ENCODE results near the gene TTLL9.

Gene TTLL9

DNA sequence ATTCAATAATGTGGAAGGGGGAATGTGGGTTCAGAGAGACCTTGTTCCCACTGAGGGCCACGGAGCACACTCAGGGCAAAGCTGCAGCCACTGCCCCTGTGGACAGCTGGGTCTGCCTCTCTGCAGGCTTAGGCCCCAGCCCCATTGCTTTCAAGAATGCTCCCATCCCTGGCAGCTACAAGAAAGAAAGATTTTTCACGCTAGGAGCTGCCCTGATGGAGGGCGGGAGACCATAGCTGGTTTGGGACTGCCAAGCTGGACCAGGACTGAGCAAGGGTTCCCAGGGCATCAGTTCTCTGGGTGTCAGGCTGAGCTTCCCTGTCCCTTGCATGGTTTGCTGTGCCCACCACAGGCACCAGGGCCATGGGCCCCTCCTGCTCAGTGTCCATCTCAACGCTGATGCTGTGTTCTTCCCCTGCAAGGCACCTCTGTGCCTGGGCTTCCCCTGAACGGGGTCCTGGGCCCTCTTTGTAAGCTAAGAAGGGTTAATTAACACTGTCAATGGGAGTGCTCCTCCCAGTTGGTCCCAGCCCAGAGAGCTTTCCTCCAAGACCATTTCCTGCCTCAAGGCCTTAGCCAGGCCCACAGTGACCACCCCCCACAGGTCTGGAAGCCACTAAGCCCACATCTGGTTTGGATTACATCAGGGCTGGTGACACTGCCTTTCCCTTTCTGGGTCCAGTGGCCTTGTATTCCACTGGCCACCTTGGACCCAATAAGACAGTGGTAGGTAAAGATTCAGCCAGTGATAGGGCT, 33.4 kb upstream of the TTLL9 start:
- DNase-seq (ENCODE audit: low read depth in 2 of 2), result no peak

DNA sequence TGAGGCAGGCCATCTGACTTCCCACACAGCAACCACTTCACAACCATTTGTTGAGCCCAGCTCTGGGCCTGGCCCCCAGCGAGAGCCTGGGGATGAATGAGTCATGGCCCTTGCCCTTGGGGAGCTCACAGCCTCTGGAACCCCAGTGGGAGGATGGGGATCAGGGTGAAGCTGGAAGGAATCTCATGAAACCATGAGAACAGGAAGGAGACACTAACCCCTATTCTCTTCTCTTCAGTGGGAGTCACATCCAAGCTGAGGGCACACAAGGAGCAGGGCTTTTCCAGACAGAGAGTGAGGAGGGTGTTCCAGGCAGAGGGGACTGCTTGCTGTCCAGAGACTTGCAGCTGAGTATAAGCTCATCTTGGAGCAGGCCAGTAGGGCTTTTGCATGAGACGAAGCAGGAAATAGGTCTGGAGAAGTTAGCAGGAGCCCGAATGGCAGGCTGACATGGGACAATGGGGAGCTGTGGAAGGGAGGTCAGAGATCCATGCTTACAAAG, 32.5 kb upstream of the TTLL9 start:
- no peak for DNase-seq (ENCODE audit: low read depth in 2 of 2)

DNA sequence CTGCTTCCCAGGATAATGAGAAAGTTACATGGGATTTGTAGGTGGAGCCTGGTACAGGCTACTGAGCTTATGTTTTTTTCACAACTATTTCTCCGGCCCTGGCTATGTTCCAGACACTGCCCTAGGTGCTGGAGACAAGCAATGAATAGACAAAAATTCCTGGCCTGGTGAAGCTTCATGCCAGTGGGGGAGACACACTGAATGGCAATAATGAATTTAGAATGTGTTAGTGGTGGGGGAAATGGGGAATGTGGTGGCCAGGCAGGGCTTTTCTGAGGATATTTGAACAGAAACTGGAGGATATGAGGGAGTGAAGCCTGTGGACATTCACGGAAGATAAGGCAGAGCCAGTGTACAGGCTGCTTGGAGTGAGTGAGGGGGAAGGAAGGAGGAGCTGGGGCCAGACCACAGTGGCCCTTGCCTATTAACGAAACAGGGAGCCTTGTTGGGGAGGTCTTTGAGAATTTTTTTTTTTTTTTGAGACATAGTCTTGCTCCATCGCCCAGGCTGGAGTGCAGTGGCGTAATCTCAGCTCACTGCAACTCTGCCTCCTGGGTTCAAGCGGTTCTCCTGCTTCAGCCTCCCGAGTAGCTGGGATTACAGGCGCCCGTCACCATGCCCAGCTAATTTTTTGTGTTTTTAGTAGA, 31.7 kb upstream of the TTLL9 start:
- DNase-seq (ENCODE audit: low read depth in 2 of 2), result no peak

DNA sequence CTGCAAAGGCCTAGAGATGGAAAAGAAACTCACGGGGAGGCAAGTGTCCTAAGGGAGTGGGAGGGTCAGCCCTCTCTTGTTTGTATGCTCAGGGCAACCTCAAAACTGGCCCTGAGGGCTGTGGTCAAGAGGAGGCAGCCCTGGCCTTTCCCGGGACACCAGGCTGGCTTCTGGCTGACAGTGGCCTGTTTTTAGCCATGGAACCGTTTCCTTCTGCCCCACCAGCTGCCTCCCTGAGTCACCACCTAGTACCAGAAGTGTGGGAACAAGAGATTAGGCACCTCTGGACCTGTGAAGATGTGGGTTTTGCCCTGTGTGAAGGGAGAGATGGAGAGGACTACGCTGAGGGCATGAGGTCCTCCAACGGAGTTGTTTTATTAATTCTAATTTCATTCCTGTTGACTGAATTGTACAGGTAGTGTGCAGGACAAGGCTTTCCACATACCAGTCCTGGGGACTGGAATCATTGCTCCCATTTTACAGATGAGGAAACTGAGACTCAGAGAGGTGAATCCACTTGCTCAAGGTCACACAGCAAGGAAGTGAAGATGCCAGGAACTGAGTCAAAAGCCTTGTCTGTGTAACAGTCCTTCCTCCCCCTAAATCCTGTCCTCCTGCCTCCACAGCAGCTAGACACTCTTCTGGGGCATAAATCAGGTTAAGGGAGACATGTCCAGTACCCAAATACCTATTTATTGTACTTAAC, 30.5 kb upstream of the TTLL9 start:
- no peak for DNase-seq (ENCODE audit: low read depth in 2 of 2)

DNA sequence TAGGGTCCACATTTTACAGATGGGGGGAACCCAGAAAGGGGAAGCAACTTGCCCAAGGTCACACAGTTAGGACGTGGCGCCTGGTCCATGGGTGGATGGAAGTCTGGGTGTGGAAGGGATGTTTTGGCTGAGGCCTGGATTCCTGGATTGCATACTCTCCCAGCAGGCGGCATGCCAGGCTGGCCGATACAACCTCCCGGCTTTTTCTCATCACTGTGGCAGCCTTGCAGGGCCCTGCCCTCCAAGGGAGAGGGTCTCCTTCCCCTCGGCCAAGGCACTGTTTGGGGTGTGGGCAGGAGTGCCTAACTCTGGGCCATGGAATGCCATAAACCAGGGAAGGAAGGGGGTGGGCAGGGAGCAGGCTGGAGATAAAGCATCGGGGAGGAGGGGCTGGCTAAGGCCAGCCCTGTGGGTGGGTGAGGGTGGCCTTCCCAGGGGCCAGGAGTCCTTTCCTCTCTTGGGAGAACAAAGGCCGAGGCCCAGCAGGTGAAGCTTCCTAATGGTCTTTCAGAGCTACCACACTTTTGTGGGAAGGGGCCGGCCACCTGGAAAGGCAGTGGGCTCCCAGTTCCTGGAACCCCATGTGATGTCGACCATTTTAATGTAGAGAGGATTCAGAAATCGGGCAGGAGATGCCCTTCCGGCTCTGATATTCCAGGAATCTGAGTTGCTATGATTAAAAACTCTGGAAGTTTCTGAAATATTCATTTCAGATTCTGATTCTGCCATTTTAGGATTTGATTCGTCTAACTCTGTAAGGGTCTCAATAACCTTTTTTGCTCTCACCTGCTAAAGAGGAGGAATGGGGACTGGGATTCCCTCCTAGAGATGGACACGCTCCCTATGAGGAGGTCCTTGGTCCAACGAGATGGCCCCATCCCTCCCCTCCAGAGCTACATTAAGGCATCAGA, 29.3 kb upstream of the TTLL9 start:
- DNase-seq (ENCODE audit: low read depth in 2 of 2), result no peak

DNA sequence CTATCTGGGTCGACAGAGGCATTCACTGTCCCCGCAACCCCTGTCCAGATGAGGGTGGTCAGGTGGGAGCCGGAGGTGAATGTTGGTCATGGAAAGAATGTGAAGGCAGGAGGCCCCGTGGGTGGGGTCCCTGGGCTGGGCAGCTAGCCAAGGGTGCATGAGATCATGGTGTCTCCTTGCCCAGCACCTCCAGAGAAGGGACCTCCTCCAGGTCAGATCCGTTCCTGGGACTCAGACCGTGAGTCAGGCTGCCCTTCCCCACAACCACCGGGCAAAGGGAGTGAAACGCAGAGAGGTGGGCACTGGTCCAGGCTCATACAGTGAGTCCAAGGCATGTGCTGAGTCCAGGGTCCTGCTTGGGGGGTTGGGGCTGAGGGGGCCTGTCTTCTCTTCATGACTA, 28.5 kb upstream of the TTLL9 start:
- DNase-seq (ENCODE audit: low read depth in 2 of 2), result no peak

DNA sequence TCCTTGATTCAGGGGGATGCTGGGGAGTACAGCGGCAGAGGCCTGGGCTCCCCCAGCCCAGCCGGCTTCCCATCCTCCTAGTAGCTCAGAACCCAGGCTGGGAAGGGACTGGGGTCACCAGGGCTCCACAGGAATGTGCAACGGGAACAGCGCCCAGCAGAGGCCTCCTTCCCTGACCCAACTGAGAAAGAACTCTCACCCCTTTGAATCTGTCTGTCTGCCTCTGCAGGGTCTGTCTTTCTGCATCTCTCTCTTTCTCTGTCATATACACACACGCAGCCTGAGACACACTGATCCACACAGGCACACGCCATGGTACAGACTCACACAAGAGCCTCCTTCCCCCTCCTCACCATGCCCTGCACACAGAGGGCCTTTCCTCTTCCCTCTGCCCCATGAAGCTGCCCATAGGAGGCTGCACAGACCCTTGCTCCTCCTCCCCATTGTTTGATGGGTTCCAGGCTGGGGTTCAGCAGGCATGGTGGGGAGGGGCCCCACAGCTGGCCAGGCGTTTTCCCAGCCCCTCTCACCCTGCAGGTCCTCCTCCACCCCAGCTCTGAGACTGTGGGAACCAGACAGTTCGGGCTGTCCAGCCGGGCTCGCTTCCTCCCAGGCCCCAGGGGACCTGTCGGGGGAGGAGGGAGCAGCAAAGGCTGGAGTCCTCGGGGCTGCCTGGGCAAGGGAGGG, 27.8 kb upstream of the TTLL9 start:
- DNase-seq (ENCODE audit: low read depth in 2 of 2), result no peak

DNA sequence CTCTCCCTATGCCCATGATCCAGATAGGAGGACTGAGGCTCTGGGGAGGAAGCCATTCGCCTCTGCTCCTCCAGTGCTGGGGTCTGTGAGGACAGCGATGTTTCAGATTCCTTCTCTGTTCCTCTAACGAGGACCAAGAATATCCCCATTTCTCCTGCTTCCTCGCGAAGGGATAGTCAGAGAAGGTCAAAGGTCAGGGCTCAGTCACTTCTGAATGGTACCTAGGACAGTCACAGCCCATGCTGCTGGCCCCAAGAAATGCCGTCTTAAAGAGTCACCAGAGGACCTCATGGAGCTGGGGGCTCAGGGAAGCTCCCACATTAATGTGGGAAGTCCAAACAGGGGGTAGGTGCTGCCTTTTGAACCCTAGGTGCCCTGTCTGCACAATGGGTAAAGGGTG, 27.1 kb upstream of the TTLL9 start:
- DNase-seq (ENCODE audit: low read depth in 2 of 2), result no peak

DNA sequence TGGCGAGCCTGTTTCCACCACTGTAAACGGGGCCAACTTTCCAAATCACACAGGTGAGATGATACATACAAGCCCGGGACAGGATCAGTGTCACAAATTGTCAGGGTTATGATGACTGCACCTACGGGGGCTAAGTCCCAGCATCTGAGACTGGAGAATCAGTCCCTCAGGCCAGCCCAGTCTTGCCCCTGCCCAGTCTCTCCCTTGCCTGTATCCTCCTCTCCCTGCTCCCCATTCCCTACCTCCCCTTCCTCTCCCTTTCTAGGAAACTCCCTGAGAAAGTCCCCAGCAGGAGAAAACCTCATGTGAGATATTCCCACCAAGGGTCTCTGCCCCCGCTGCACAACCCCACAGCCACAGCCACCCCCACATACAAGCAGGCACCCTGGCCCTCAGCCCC, 26.6 kb upstream of the TTLL9 start:
- no peak for DNase-seq (ENCODE audit: low read depth in 2 of 2)

DNA sequence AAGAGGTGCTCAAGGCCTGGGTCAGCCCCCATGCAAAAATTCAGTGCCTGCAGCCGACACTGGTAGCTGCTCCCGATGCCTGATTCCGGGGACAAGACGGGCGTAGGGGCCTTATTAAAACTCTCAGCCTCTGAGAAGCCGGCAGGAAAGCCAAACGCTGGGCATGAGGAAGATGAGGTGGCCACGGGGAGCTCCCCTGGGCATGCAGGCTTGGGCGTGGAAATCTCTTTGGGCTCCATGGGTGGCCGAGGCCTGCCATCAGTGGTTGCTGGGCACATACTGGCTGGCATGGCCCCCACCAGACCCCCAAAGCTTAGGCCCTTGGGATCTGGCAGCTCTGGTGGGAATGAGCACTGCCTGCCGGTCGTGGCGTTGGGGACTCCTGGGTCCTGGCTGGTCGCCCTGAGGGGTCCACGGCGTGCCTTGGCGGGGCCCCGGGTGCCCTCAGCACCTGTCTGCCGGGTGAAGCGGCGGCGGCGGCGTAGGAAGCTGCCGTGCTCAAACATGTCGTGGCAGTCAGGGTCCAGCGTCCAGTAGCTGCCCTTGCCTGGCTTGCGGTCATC, 25.6 kb upstream of the TTLL9 start:
- no peak for DNase-seq (ENCODE audit: low read depth in 2 of 2)

DNA sequence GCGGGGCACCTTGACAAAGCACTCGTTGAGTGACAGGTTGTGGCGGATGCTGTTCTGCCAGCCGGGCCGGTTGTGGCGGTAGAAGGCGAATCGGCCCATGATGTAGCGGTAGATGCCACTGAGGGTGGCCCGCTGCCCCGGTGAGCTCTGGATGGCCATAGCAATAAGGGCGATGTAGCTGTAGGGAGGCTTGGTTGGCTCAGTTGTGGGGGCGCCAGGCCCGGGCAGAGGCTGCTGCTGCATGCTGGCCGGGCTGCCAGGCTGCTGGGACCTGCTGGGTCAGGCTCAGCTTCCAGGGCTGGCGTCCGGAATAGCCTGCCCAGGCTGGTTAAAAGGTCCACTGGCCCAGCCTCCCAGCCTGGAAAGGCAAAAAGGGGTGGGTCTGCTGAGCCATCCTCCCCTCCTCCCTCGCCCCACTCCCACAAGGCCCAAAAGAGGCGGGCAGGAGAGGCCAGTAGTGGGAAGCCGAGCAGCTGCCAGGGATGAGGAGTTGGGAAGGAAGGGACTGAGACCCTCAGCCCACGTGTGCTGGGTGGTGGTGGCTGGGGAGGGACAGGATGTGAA, 25.1 kb upstream of the TTLL9 start, which contains the start of gene FOXS1:
Gene FOXS1 (minus strand): TSS at position 305 of the 564 bp plus-strand sequence. CDS start 62 bp downstream, at position 243.
- DNase-seq (ENCODE audit: low read depth in 2 of 2), result no peak

DNA sequence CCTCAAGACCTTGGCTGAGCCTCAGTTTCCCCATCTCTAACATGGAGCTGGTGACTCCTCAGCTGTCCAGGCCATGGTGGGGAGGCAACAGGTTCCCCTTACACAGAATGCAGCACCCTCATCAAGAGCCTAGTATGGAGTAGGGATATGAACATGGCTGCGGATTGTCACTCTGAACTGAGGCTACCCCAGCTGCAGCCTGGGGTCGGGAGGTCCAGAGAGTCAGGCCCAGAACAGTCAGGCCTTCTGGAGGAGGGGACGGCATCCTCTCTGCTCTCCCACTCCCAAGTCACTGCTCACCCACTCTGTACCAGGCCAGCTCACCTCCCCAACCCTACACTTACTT, 23.7 kb upstream of the TTLL9 start:
- DNase-seq (ENCODE audit: low read depth in 2 of 2), result no peak

DNA sequence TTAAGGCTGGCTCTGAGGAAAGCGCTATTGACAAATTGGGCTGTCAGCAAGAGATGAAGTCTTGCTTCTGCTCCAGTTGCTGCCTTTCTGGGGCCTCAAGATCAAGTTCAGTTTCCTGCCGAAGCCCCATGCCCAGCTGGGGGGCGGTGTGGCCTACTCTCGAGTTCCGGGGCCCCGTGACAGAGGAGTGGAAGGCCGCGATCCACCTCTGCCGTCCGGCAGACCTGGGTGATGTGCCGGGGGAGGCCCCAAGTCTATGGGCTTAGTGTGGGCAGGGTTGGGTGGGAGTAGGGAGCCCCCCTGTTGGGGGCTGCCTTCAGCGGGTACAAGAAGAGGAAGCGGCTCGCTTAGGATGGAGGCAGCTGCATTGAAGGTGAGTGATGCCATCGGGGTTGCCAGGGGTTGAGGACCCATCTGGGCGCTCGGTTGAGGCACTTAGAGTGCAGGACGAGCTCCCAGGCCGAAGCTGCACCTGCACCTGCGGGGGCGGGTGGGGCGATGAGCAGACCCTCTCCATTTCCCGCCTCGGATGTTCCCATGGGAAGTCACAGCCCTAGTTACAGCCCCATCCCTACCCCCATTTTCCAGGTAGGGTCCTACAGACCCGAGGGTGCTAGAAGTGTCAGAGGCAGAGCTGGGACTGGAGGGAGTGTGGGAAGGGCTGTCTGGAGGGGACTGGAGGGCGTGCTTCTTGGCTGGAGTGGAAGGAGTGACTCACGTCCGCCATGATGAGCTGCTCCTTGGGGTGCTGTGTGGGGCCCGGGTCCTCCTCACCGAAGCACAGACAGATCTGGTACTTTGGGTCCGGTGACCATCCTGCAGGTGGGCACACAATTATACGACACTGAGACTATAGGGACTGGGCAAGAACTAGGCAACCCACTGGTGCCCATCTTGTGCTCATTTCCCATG, 22.1 kb upstream of the TTLL9 start:
- DNase-seq (ENCODE audit: low read depth in 2 of 2), result no peak

DNA sequence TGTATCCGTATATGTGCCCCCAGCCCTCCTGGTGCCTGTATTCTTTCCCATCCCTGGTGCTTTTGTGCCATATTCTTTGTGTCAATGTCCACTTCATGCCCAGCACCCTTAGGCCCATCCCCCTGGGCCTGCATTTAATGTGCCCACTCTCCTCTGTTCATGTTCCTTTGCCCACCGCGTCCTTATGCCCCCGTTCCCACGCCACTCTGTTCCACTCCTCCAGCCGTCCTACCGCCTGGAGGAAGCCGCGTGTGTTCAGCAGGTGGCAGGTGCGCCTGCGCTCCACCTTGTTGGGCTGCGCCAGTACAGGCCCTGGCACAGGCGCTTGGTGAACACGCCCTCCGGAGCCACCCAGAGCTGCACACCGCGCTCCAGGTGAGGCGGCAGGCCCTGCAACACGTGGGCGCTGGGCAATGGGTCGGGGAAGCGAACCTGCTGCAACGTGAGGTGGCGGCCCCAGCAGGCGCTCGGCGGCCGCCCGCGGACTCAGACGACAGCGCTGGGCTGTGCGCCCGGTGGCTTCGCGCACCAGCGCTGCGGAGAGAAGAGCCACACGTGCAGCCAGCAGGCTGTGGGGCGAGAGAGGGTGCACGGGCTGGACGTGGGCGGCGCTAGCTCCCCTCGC, 21.0 kb upstream of the TTLL9 start:
- DNase-seq (ENCODE audit: low read depth in 2 of 2), result no peak

DNA sequence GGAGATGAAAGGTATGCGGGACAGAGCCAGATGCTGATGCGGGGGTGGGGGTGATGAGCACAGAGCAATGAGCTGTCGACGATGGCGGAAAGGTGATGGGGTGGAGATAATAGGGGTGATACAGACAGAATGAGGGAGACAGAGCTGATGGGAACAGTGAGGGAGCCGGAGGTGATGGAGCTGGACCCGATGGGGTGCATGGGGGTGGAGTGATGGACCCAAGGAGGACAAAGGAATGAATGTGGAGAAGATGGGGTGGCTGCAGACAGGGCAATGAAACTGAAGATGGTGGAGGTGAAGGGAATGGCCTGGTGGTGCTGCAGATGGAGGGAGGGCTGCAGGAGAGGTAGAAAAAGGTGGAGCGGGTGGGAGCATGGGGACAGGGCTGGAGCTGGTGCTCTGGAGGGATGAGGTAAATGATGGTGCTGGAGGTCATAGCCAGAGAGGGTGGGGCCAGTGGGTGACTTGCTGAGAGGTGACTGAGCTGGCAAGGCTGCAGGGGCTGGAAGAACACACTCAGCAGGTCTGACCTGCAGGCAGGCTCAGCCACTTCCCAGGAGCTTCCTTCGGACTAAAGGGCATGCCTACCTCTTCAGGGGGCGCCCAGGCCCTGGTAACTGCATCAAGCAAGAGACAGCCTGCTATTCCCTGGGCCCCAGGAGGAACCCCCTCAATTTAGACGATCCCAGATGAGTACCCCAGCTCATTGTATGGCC, 19.0 kb upstream of the TTLL9 start:
- DNase-seq (ENCODE audit: low read depth in 2 of 2), result no peak

DNA sequence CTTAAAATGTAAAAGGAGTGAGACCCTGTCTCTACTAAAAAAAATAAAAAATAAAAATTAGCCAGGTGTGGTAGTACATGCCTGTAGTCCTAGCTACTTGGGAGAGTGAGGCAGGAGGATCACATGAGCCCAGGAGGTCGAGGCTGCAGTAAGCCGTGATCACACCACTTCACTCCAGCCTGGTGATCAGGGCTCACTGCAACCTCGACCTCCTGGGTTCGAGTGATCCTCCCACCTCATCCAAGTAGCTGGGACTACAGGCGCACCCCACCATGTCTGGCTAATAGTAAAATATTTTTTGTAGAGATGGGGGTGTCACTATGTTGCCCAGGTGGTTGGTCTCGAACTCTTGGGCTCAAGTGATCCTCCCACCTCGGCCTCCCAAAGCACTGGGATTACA, 17.0 kb upstream of the TTLL9 start:
- no peak for DNase-seq (ENCODE audit: low read depth in 2 of 2)

DNA sequence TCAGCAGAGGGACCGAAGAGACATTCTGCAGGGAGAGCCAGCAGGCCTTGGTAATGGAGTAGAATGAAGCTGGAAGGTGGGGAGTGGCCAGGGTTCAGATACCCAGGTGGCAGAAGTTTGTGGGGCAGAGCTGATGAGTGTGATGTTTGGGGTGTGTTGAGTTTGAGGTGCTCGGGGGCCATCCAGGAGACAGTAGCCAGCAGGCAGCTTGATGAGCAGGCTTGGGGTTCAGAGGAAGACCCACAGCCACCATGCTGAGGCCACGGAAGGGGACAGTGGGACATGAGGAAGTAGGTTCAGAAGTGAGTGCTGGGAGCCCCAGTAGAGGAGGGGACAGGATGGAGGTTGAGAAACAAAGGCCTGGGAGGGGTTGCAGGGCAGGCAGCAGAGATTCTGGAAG, 13.9 kb upstream of the TTLL9 start:
- no peak for DNase-seq (ENCODE audit: low read depth in 2 of 2)
